Measurements from ENCODE around the gene PDGFA. TPM values are rescaled to one million over a fixed set of nuclear protein-coding genes. Genes with fewer than 3 reads are reported as not detected.

The PDGFA gene
- total RNA-seq, 1 experiment from 2014 or later = 20.1 TPM

DNA sequence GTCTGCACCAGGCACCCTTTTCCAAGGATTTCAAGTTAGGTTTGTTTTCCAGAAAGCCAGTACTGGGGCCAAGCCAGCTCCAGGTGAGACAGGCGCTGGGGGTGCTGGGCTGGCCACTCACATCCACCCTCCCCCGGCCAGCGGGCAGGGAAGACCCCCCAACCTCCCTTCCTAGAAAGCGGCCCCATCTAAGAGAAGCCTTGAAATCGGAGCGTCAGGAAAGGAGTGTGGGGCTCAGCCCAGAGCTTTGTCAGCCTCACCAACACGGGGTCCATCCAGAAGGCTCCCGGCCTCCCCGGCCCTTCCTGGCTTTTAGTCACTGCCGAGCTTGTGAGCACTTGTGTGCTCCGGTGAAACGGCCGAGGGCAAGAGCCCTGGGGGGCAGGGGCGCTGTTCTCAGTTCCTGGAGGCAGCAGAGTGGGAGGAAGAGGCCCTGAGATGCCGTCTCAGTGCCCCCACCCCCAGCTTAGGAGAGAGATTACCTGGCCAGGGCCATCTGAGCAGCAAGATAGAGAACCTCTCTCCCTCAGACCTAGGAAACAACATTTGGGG, 39.6 kb downstream of the PDGFA start:
- Mint-ChIP-seq H3K27me3 (ENCODE audit: insufficient read depth, unreplicated experiment) (peaks cover 19% of the 10 kb centered on the region), H3K27ac (ENCODE audit: low read depth, unreplicated experiment) (no peak overlapping the region), H3K4me3 (ENCODE audit: unreplicated experiment) (no peak overlapping the region), H3K9me3 (ENCODE audit: unreplicated experiment) (peaks cover 16% of the 10 kb centered on the region), H3K4me1 (ENCODE audit: insufficient read depth, unreplicated experiment) (no peaks in the 10 kb centered on the region), H3K36me3 (ENCODE audit: insufficient read depth, unreplicated experiment) (no peaks in the 10 kb centered on the region)
- intact Hi-C loops (cut with micrococcal nuclease) = no loop called here
- TF ChIP-seq, protein P1, sequence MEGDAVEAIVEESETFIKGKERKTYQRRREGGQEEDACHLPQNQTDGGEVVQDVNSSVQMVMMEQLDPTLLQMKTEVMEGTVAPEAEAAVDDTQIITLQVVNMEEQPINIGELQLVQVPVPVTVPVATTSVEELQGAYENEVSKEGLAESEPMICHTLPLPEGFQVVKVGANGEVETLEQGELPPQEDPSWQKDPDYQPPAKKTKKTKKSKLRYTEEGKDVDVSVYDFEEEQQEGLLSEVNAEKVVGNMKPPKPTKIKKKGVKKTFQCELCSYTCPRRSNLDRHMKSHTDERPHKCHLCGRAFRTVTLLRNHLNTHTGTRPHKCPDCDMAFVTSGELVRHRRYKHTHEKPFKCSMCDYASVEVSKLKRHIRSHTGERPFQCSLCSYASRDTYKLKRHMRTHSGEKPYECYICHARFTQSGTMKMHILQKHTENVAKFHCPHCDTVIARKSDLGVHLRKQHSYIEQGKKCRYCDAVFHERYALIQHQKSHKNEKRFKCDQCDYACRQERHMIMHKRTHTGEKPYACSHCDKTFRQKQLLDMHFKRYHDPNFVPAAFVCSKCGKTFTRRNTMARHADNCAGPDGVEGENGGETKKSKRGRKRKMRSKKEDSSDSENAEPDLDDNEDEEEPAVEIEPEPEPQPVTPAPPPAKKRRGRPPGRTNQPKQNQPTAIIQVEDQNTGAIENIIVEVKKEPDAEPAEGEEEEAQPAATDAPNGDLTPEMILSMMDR (IDR thresholded peaks at IDR 0.05; ENCODE audit: unreplicated experiment) = no peak
- no TSS peak for BruUV-seq (replicated peaks)
- DNase-seq (ENCODE audit: unreplicated experiment) = no peak
- ChIA-PET POLR2A (no interaction called here), CTCF (no interaction called here)

GRCh38 chr7:479115-479947, 40.3 kb downstream of the PDGFA start:
- BruUV-seq (replicated peaks) = no TSS peak
- POLR2A ChIA-PET = no interaction called here
- Mint-ChIP-seq H3K4me1 (ENCODE audit: insufficient read depth, unreplicated experiment) (no peaks in the 10 kb centered on the region), H3K9me3 (ENCODE audit: unreplicated experiment) (peaks cover 16% of the 10 kb centered on the region), H3K27ac (ENCODE audit: low read depth, unreplicated experiment) (no peak overlapping the region), H3K27me3 (ENCODE audit: insufficient read depth, unreplicated experiment) (peaks cover 19% of the 10 kb centered on the region), H3K4me3 (ENCODE audit: unreplicated experiment) (no peak overlapping the region), H3K36me3 (ENCODE audit: insufficient read depth, unreplicated experiment) (no peaks in the 10 kb centered on the region)
- TF ChIP-seq, protein P1 (IDR thresholded peaks at IDR 0.05; ENCODE audit: unreplicated experiment) = no peak
- intact Hi-C loops (cut with micrococcal nuclease) = no loop called here
- DNase-seq (ENCODE audit: unreplicated experiment) = no peak
- CTCF ChIA-PET = no interaction called here

- intact Hi-C loops (cut with micrococcal nuclease) = no loop called here
- peaks cover 10% of the 10 kb centered on the region for H3K9me3 Mint-ChIP-seq (ENCODE audit: unreplicated experiment)
- H3K4me1 Mint-ChIP-seq (ENCODE audit: insufficient read depth, unreplicated experiment) = no peaks in the 10 kb centered on the region
- H3K27me3 Mint-ChIP-seq (ENCODE audit: insufficient read depth, unreplicated experiment) = peaks cover 12% of the 10 kb centered on the region
- ChIA-PET POLR2A (no interaction called here), CTCF (interaction anchor here (0.6 kb wide), 1 partner anchor 590 kb away, joined by 3 read pairs; no protein-coding TSS in a partner anchor)
- no peak overlapping the region for H3K27ac Mint-ChIP-seq (ENCODE audit: low read depth, unreplicated experiment)
- no TSS peak for BruUV-seq (replicated peaks)
- no peaks in the 10 kb centered on the region for H3K36me3 Mint-ChIP-seq (ENCODE audit: insufficient read depth, unreplicated experiment)
- TF ChIP-seq, protein P1 (IDR thresholded peaks at IDR 0.05; ENCODE audit: unreplicated experiment) = no peak
- H3K4me3 Mint-ChIP-seq (ENCODE audit: unreplicated experiment) = no peak overlapping the region
- DNase-seq (ENCODE audit: unreplicated experiment) = no peak
These were observed 41.9 kb downstream of the PDGFA start for GRCh38 chr7:477626-478220.

DNA sequence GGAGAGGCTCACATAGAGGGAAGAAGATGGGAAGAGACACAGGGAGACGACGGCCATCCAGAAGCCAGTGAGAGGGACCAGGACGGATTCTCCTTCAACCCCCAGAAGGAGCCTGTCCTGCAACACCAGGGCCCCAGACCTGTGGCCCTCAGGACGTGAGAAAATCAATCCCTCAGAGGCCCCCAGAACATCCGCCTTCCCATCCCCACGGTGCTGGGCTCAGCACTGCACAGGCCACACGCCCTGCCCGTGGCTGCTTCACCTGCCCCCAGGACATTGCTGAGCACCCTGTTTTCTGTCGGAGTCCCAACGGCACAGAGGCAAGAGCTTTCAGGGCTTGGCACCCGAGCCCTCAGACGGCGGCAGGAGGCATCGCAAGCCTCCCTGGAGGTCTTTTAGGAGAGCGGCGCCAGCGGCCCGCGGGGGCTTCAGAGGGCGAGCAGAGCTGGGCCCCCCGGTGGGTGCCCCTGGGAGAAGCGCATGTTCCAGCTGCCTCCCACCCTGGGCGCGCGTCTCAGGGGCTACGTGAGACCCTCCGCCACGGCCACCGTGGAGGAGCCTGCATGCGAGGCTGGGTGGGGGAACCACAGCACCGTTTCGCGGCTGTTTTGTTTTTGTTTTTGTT, 42.8 kb downstream of the PDGFA start:
- no peaks in the 10 kb centered on the region for H3K4me1 Mint-ChIP-seq (ENCODE audit: insufficient read depth, unreplicated experiment)
- H3K36me3 Mint-ChIP-seq (ENCODE audit: insufficient read depth, unreplicated experiment) = no peaks in the 10 kb centered on the region
- DNase-seq (ENCODE audit: unreplicated experiment) = no peak
- ChIA-PET CTCF (no interaction called here), POLR2A (no interaction called here)
- intact Hi-C loops (cut with micrococcal nuclease) = no loop called here
- H3K27me3 Mint-ChIP-seq (ENCODE audit: insufficient read depth, unreplicated experiment) = peaks cover 3% of the 10 kb centered on the region
- TF ChIP-seq, protein P1 (IDR thresholded peaks at IDR 0.05; ENCODE audit: unreplicated experiment) = no peak
- no peak overlapping the region for H3K27ac Mint-ChIP-seq (ENCODE audit: low read depth, unreplicated experiment)
- H3K4me3 Mint-ChIP-seq (ENCODE audit: unreplicated experiment) = no peak overlapping the region
- H3K9me3 Mint-ChIP-seq (ENCODE audit: unreplicated experiment) = peaks cover 1% of the 10 kb centered on the region
- no TSS peak for BruUV-seq (replicated peaks)
